Activated CD8-positive, alpha-beta memory T cell treated with anti-CD3 and anti-CD28 coated beads for 36 hours (primary cell): ENCODE data around the gene ANKRD29. TPM values are rescaled to one million over a fixed set of nuclear protein-coding genes. Genes with fewer than 3 reads are reported as not detected.
"Not testable (repeated sequence)": the region's sequence is repeated elsewhere in the genome, so short reads cannot be mapped to it uniquely, and the experiment has no call there.

ENCODE experiments used
- CTCF ChIA-PET: fragments of 350-600 bp; sonication (Branson Sonifier 250); formaldehyde crosslinking; loops from one replicate; lab custom pipeline; 2021; ENCODE audit warnings: antibody characterized with exemption; lab: Charles Lee
- POLR2A ChIA-PET: fragments of 350-600 bp; sonication (Branson Sonifier 250); formaldehyde crosslinking; loops from one replicate; lab custom pipeline; 2021; ENCODE audit warnings: antibody characterized with exemption; lab: Charles Lee
- total RNA-seq, 2 experiments: library from RNA; stranded (reverse); gene quantifications; one replicate each; pipeline ENCODE4 v1.2.3, GENCODE V29; 2021

ANKRD29 gene
- total RNA-seq, 2 experiments from 2014 or later, result not detected

DNA sequence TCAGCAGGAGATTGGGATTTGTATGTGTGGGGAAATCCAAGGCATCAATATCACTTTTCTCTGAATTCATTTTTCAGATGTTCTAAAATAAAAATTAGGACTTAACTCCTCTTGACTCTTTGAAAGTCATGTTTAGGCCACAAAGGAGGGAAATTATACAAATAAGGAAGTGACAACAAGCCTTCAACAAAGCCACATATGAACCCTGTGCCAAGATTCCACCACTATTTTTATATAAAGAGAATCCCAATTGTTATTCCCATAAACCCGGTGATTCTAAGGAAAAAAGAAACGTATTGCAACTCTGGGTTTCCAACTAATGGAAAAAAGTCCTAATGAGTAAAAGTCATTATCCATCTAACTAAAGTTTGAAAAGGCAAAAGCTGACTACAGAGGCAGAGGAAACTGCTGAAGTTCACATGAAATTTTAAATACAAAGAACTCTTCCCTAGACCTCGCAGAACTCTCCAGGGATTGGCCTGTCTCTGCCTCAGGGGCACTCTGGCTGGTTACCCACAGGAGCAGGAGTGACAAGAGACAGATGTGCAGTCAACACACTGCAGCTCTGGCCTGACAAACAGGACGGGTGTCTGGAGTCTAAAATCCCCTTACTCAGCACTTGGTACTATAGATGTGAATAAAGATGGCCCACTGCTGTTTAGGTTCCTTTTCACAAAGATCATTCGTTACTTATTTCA, 88.0 kb downstream of the ANKRD29 start:
- ChIA-PET POLR2A (interaction anchor here (0.7 to 1.2 kb wide), 3 partner anchors 11 to 58 kb away, joined by 3 to 4 read pairs (median 3); no protein-coding TSS in a partner anchor), CTCF (no interaction called here)

DNA sequence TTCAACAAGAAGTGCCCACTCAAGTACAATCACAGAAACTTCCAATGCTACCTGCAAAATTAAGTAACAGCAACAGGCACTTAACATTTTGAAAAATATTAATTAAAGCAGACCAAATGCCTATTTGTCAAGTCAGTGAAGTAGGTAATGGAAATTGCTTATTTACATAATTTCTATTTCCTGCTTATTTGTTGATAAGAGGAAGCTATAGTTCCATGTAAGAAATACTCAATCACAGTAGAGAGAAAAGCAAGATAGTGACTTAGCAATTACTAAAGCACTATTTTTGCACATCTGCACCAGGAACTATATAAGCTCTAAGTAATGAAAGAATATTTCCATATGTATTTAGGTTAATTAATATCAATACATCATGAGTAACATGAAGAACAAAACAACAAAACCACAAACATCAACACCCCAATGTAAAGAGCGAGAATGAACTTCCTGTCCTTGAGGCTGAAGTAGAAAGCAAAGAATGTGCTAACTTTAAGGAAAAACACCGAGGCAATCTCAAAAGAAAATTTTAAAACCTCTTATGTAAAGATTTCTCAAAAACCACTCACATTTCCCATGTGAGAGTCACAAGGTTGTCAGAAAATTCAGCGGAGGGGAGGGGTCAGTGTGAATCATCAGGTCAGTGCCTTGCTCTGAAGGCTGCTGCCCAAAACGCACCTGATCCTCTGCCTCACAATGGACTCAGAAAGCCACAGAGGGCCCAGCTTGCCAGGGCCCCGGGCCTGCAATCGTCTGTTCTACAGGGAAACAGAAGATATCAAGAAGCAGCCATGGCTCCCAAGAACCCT, 88.9 kb downstream of the ANKRD29 start:
- ChIA-PET POLR2A (interaction anchor here (0.7 to 1.2 kb wide), 2 partner anchors 12 to 53 kb away, joined by 3 to 4 read pairs; no protein-coding TSS in a partner anchor), CTCF (interaction anchor here (1.6 kb wide), 1 partner anchor 12 kb away, joined by 5 read pairs; no protein-coding TSS in a partner anchor)

DNA sequence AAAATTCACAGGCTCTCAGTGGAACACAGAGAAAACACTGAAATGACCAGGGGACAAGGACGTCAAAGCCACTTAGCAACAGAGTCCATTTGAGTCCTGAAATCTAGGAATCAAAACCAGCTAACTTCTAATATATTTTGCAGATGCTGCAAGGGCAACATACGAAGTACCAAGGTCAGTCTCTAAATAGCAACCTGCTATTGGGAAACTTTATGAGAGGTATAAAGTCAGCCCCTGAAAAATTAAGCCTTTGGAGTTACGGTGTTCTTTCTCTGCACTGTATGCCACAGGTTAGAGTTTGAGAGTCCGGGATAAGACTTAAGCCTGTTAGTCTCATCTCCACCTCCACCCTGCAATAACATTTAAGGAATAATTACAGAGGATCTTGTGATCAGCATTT, 89.7 kb downstream of the ANKRD29 start:
- ChIA-PET CTCF (interaction anchor here (1.6 kb wide), 1 partner anchor 13 kb away, joined by 5 read pairs; no protein-coding TSS in a partner anchor), POLR2A (no interaction called here)

DNA sequence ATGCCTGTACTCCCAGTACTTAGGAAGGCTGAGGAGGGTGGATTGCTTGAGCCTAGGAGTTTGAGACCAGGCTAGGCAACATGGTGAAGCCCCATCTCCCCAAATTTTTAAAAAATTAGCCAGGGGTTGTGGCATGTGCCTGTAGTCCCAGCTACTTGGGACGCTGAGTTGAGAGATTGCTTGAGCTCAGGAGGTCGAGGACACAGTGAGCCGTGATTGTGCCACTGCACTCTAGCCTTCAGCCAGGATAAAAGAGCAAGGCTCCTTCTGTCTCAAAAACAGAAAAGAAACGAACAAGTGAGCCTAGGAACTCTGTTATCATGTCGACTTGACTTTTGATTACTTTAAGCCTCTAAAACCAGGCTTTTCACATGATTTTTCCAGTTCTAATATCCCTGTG, 90.1 kb downstream of the ANKRD29 start:
- ChIA-PET CTCF (interaction anchor here (1.0 to 1.6 kb wide), 3 partner anchors 12 to 56 kb away, joined by 3 to 5 read pairs (median 4); no protein-coding TSS in a partner anchor), POLR2A (no interaction called here)

DNA sequence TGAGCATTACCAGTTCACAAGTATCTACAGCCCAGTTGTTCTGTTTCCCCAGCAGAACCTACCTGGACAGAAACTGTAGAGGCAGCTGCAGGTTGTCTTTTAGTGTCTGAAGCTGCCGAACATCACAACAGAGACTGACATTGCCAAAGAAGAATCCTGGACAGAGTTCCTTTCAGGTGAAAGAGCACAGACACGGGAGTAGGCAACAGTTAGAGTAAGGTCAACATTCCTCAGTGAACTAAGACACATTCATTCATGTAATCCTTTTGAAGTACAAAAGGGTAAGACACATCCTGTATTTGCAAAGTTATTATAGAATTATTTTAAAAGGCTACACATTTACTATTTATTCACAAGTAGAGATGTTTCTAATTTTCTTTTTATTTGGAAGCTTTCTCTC, 90.7 kb downstream of the ANKRD29 start:
- ChIA-PET CTCF (interaction anchor here (1.0 to 1.3 kb wide), 2 partner anchors 13 to 56 kb away, joined by 3 to 4 read pairs; no protein-coding TSS in a partner anchor), POLR2A (interaction anchor here (1.4 kb wide), 1 partner anchor 14 kb away, joined by 3 read pairs; the partner anchor contains the start of gene NPC1)

DNA sequence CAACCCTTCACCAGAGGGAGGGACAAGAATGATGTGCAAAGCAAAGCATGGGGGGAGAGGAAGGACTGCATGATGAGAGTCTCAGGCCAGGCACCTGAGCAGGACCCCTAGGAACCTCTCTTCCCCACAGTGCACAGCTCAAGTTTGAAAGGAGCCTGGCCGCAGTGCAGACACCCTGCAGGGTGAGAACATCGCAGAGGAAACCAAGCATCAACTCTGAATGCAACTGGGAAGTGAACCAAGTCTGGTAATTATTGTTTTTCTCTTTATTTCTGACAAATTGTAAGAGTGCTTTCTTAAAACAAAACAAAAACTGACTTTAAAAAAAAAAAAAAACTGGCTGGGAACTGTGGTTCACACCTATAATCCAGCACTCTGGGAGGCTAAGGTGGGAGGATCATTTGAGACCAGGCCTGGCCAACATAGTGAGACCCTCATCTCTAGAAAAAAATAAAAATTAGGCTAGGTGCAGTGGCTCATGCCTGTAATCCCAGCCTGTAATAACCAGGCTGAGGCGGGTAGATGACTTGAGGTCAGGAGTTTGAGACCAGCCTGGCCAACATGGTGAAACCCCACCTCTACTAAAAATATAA, 91.7 kb downstream of the ANKRD29 start:
- POLR2A ChIA-PET, result interaction anchor here (0.7 to 1.4 kb wide), 2 partner anchors 15 to 30 kb away, joined by 3 to 4 read pairs; partner anchors contain the start of gene NPC1
- CTCF ChIA-PET, result interaction anchor here (1.3 kb wide), 1 partner anchor 14 kb away, joined by 3 read pairs; no protein-coding TSS in a partner anchor

DNA sequence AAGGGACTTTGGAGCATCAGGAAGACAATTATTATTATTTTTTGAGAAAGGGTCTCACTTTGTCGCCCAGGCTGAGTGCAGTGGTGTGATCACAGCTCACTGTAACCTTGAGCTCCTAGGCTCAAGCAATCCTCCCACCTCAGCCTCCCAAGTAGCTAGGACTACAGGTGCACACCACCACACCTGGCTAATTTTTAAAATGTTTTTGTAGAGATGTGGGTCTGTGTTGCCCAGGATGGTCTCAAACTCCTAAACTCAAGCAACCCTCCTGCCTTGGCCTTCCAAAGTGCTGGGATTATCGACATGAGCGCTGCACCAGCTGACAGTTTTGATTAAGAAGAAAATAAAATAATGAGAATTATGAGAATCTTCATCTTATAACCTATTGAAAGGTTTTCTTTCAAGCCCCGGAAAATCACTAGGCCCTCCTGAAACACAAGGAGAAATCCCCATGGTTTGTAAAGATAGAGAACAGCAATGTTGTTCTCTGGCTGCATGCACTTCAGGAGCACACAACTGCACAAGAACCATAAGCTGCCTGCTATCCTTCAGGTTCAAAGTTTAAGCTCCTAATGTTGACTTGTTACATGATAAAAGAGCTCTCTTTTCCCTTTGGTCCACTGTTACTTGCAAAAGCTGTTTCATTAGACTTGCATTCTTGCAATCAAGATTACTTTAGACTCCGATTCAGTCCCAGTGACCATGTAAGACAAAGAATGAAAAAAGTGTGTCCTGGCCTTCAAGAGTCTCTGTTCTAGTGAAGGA, 93.2 kb downstream of the ANKRD29 start:
- ChIA-PET CTCF (no interaction called here), POLR2A (interaction anchor here (0.6 kb wide), 1 partner anchor 83 kb away, joined by 3 read pairs; no protein-coding TSS in a partner anchor)

DNA sequence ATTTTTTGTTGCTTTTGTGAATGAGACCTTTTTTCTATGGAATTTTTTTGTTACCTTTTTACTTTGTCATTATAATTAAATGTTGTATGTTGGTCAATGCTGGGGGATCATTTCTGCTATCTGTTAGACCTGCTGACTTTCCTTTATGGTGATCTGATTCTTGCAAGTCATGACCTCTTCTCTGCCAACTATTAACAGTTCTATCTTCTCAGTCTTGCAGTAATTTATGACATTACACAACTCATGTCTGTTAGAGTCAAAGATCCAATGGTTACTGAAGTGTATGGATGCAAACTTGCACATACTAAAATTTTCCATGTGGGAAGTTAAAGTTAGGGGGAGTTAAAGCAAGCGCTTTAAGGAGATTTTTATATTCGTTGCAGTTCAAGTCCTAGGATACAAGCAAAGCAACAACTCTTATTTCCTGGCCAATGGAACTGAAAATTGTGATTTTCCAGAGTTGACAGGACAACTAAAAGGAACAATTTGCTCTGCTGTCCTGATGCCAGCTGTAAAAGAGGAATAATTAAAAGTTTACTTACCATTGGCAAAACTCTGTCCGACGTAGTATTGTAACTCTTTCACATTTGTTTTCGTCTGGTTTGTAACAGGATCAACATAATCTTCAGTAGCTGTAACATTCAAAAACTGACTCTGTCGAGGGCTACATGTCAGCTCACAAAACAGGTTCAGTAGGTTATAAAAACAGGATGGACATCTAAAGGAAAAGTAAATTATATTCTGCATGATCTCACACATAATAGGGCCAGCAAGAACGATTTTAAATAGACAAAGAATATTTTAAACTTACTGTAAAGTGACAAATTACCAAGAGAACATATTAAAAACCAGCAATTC, 94.2 kb downstream of the ANKRD29 start:
- ChIA-PET POLR2A (no interaction called here), CTCF (no interaction called here)

DNA sequence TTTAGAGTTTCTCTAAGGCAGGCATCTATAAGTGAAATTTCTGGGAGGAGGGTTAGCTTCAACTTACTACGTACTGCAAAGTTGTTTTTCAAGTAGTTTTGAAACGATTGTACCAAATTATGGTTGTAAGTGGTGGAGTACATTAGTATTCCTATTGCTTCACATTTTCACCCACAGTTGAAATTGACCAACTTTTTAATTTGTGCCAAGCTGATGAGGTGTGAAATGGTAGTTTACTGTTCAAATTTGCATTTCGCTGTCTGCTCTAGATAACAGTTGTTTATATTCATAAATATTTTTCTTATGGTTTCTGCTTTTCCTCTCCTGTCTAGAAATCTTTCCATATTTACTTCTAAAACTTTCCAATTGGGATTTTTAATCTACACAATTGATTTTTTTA, 95.0 kb downstream of the ANKRD29 start:
- POLR2A ChIA-PET, result no interaction called here
- CTCF ChIA-PET, result no interaction called here

DNA sequence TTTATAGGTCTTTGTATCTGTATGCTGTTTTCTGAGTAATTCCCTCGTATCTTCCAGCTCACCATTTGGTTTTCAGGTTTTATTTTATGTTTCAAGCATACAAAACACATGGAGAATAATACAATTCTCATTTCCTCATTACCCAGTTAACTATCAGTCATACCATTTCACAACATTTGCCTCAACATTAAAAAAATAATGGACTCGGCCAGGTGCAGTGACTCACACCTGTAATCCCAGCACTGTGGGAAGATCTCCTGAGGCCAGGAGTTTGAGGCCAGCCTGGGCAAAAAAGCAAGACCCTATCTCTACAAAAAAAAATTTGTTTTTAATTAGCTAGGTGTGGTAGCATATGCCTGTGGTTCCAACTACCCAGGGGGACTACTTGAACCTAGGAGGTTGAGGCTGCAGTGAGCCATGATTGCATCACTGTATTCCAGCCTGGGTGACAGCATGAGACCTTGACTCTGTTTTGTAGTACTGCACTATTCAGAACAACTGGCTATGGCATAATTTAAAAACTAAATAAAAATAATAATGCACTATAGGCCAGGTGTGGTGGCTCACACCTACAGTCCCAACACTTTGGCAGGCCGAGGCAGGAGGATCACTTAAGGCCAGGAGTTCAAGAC, 96.7 kb downstream of the ANKRD29 start:
- CTCF ChIA-PET, result no interaction called here
- POLR2A ChIA-PET, result no interaction called here

DNA sequence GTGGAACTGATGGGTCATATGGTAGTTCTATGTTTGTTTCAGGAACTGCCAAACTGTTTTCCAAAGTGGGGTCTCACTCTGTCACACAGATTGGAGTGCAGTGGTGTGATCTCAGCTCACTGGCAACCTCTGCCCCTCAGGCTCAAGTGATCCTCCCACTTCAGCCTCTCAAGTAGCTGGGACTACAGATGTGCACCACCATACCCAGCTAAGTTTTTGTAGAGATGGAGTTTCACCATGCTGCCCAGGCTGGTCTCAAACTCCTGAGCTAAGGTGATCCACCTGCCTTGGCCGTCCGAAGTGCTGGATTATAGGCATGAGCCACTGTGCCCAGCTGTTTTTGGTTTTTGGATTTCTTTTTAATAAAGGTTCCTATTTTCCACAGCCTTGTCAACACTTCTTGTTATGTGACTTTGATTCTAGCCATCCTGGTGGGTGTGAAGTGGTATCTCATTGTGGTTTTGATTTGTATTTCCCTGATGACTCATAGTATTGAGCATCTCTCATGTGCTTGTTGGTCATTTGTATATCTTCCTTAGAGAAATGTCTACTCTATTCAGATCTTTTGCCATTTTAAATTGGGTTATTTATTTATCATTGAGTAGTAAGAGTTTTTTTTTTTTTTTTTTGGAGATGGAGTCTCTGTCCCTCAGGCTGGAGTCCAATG, 99.2 kb downstream of the ANKRD29 start:
- POLR2A ChIA-PET, result no interaction called here
- CTCF ChIA-PET, result no interaction called here

DNA sequence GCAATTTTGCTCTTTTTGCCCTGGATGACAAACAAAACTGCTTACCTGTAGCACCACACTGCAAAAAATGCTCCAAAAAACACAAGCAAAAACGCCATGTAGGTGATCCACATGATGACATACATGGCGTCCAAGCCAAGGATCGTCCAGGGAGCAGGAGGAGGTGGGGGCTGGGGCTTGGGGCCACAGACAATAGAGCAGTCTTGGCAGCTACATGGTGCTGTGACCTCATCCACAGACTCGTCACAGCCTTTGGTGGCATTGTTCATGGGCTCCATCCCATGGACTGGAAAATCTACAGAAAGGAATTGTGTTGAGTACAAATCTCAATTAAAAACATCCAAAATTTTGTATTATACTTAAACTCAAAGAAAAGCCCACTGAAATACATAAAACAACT, 102.5 kb downstream of the ANKRD29 start:
- POLR2A ChIA-PET, result interaction anchor here (0.6 kb wide), 1 partner anchor 55 kb away, joined by 7 read pairs; no protein-coding TSS in a partner anchor
- CTCF ChIA-PET, result no interaction called here

DNA sequence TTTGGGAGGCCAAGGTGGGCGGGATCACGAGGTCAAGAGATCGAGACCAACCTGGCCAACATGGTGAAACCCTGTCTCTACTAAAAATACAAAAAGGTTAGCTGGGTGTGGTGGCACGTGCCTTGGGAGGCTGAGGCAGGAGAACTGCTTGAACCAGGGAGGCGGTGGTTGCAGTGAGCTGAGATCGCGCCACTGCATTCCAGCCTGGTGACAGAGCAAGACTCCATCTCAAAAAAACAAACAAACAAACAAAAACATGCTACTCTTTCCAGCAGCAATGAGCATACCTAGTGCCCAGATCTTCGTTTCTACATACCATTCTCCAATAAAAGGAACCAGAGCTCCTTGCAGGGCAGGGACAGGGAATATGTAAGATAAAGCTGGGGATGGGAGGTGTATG, 105.2 kb downstream of the ANKRD29 start:
- CTCF ChIA-PET, result interaction anchor here (1.0 kb wide), 1 partner anchor 25 kb away, joined by 3 read pairs; no protein-coding TSS in a partner anchor
- POLR2A ChIA-PET, result not testable (repeated sequence)

DNA sequence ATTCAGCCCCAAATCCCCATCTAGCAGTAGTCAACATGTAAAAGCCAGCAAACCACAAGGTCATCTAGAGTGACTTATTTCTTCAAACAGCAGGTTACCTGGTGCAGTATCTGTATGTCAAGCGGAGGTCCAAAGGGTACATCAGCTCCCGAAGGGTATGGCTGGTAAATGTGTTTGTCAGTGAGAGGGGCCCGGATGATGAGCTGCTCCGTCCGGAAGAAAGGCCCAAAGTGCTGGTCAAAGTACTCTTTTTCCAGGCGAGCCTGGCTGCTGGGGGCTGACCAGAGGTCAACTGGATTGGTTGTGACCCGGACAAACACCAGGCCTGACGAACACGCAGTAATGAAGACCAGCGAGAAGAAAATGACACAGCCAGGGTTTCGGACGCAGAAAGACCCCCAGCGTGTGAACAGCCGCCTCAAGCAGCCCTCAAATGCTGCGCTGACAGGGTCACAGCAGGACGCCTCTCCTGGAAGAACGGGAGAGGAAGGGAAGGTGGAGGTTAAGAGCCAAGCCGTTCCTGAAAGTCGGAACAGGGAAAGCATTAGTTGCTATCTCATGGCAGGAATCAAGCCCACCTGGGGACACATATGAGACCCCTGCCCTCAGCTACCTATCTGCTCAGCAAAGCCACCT, 106.4 kb downstream of the ANKRD29 start:
- CTCF ChIA-PET, result no interaction called here
- POLR2A ChIA-PET, result no interaction called here

DNA sequence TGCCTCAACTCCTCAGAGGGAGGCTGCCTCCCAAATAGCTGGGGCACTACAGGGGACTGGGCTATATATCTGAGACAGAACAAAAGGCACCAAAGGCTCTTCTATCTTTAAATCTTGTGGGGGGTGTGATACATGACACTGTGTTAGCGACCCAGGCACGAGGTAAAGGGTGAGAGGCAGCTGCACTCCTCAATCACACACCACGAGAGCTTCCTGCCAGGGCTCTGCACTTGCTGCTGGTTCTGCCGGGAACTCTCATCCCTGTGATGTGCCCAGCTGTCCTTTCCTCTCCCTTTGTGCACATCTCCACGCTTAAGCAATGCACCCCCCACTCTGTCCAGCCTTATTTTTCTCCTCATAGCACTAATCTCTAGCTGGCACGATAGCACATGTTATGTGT, 108.8 kb downstream of the ANKRD29 start:
- ChIA-PET CTCF (no interaction called here), POLR2A (no interaction called here)

DNA sequence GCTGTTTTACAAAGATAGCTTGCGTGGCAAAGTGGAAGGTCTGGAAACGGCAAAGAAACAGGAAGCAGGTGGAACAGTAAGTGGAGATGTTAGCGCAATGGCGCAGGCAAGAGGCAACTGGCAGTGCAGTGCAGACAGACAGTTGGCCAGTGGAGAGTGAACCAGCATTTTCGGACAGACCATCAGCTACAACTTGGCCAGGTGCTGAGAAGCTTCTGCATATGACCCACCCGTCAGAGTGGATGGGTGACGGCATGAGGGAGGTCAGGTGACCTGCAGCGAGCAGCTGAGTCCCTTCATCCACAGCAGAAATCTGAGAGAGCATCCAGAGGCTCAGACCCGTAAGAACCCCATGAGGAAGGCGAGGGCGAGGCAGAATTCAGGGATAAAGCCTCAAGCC, 110.2 kb downstream of the ANKRD29 start:
- CTCF ChIA-PET, result interaction anchor here (1.2 kb wide), 1 partner anchor 151 kb away, joined by 3 read pairs; no protein-coding TSS in a partner anchor
- POLR2A ChIA-PET, result no interaction called here
